GM21367 (cell line): ENCODE measurements around the gene CHRNA9.
"Not testable (repeated sequence)": the region's sequence is repeated elsewhere in the genome, so short reads cannot be mapped to it uniquely, and the experiment has no call there.

Experiments
- ATAC-seq: cut with Tn5 transposase; IDR thresholded peaks from one replicate; pipeline ENCODE4 v1.9.1; 2021; ENCODE audit not compliant: unreplicated experiment

Gene CHRNA9

DNA sequence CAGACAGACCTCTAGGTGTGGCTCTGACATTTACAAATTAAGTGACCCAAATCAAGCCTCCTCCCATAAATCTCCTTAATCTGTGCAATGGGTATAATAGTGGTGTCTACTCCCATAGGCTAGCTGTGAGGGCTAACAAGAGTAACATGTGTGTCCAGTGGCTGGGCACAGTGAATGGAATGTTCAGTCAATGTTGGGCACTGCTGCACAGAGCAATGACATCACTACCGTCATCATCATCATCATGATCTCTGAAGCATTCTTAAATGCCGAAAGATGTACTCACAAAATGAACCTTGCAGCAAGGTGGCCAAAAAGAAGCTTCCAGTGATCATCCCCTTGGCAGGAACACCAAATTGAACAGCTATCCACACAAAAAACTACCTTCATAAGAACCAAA is 43.5 kb downstream of the CHRNA9 start:
- no peak for ATAC-seq

DNA sequence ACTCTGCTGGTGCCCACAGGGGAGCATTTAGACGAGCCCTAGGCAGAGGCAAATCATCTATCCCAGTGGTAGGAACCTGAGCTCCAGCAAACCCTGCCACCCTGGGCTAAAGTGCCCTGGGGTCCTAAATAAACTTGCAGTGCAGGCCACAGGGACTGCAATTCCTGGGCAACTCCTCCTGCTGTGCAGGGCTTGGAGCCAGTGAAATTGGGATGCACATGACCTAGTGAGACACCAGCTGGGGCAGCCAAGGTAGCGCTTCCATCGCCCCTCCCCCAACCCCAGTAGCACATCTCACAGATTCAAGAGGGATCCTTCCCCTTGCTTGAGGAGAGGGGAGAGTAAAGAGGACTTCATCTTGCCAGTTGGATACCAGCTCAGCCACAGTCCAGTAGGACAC is 44.1 kb downstream of the CHRNA9 start:
- ATAC-seq, result no peak

- no peak for ATAC-seq
Measured at GRCh38 chr4:40380647-40381046, 45.5 kb downstream of the CHRNA9 start.

DNA sequence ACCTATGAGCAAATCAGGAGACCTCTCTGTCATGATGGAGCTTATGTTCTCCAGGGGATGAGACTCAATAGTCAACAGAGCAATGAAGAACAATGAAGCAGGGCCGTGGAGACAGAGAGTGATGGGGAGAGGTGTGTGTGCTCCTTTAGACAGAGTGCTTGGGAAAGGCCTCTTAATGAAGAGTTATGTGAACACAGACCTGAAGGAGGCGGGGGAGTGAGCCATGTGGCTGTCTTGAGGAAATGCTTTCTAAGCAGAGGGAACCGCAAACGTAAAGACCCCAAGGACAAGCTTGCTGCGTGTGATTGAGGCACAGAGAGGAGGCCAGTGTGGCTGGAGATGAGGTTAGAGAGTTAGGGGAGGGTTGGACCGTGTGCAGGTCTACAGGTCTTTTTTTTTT is 53.1 kb downstream of the CHRNA9 start:
- no peak for ATAC-seq

- no peak for ATAC-seq
Measured at GRCh38 chr4:40389986-40390385, 54.9 kb downstream of the CHRNA9 start.

GRCh38 chr4:40392241-40392640 is 57.1 kb downstream of the CHRNA9 start:
- not testable (repeated sequence) for ATAC-seq

DNA sequence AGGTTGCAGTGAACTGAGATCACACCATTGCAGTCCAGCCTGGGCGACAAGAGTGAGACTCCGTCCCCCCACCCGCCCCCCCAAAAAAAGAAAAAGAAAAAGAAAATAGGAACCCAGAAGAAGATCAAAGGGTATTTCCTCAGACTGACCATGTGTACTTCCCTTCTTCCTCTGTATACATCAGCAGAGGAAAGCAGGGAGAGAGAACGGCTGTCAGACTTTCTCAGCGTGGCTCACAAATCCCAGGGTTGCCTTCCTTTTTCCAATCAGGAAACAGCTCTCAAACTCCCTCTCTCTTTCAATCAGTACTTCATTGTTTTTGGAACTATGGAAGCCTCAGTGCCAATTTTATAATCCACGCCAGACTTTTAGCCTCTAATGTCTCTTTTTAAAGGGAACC is 59.1 kb downstream of the CHRNA9 start:
- ATAC-seq, result no peak

GRCh38 chr4:40395166-40395900 is 60.2 kb downstream of the CHRNA9 start:
- ATAC-seq, result no peak

- no peak for ATAC-seq
Measured at GRCh38 chr4:40395908-40396793, 61.0 kb downstream of the CHRNA9 start.

DNA sequence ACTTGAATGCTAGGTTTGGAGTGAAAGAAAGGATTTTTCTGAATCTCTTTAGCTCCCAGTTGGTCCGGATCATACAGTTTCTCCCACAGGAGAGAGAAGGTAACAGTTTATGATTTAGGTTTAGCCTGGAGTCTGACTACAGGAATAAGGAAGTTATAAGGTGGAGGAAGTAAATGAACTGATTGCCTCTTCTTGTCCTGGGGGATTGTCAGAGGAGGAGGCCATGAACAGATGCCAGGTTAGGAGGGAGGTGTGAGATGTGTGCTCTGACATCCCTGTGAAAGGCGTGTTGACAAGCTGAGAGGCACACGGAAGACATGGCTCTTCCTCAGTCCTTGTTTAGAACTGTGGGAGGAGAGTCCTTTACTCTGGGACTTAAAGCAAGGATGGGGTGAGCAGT is 64.4 kb downstream of the CHRNA9 start:
- no peak for ATAC-seq

GRCh38 chr4:40401096-40401495 is 66.0 kb downstream of the CHRNA9 start:
- ATAC-seq, result no peak

DNA sequence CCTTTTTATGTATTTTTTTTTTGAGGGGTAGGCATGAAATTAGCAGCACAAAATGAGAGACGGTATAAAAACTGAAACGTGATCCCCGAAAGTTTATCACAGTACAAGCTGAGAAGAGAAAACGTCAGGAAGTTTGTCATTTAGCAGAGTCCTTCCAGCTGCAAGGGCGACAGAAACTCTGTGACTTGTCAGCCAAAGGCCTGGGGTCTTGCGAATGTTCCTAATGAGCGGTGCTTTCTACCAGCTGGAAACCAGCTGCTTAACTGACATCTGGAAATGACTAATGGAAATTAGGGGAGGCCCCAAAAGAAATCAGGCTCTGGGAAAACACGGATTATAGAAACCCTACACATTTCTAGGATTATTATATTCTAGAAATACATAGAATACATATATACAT is 66.5 kb downstream of the CHRNA9 start:
- ATAC-seq, result no peak

DNA sequence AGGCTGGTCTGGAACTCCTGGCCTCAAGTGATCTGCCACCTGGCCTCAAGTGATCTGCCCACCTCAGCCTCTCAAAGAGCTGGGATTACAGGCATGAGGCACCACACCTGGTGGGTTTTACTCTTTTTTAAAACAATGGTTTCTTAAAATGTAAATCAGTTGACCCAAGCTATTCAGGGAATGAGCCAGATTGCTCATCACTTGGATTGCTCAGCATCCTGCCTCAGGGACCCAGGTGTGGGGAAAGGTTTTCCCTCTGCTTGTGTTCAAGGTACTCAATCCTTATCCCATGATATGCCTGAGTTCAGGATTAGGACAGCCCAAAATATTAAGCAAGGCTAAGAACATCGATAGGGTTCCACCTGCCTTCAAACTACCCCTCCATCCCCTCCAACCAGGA is 67.4 kb downstream of the CHRNA9 start:
- no peak for ATAC-seq

DNA sequence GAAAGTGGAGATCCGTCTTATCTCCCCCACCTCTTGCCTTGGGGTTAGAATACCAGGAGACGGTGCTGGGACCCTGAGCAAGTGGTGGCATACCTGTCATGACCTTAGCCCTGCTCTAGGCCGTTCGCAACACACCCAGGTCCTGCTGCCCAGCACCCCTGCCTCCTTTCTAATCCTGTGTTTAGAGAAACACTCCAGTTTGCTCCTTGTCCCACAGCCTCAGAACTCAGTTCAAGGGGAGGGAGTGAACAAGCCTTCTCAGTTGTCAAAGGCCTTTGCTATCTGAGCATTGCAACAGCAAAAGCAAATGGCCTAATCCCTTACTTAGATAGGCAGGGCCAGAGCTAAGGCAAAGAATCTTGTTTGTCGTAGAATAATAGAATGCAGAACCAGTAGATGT is 67.9 kb downstream of the CHRNA9 start:
- no peak for ATAC-seq
